ENCODE results near the gene VIT.
"Not testable (repeated sequence)": the region's sequence is repeated elsewhere in the genome, so short reads cannot be mapped to it uniquely, and the experiment has no call there.

Gene VIT

DNA sequence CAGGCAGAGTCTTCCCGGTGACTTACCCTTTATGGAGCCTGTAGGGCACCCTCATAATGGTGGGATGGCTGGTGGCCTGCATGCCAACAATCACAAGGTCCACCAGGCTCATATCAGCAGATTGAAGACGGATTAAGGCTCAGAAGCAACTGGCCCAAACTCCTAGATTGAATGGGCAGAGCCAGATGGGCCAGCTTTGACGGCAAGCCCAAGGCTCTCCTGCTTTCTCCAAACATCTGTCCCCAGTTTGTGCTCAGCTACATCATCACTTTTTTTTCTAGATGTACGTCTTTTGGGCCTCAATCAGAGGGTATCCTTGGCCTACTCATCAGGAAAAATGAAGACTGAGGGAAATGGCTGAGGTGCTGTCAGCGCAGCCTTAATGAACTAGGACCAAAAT lies 114.6 kb downstream of the VIT start:
- Mint-ChIP-seq H3K27ac (no peak overlapping the region), H3K36me3 (no peaks in the 10 kb centered on the region), H3K4me3 (no peak overlapping the region), H3K27me3 (no peaks in the 10 kb centered on the region), H3K4me1 (peaks cover 3% of the 10 kb centered on the region), H3K9me3 (no peaks in the 10 kb centered on the region)
- ATAC-seq = no peak

DNA sequence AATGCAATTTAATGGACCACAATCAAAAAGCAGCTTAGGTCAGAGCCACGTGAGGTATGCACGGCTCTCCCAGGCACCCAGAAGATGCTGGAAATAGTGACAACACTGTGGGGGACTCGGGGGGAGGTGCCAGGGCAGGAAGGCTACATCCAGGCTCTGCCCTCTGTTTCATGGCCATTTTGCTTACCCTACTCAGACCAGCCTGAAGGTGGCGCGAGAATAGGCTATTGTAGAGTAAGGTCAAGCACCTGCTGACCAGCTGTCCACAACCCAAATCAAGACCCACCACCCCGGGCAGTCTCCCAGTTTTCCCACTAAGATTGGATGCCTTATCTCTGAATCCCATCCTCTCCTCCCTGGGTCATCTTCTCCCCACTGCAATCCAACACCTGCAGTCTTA lies 115.7 kb downstream of the VIT start:
- Mint-ChIP-seq H3K27ac (no peak overlapping the region), H3K27me3 (no peaks in the 10 kb centered on the region), H3K4me1 (no peaks in the 10 kb centered on the region), H3K4me3 (no peak overlapping the region), H3K9me3 (no peaks in the 10 kb centered on the region), H3K36me3 (no peaks in the 10 kb centered on the region)
- ATAC-seq = no peak

DNA sequence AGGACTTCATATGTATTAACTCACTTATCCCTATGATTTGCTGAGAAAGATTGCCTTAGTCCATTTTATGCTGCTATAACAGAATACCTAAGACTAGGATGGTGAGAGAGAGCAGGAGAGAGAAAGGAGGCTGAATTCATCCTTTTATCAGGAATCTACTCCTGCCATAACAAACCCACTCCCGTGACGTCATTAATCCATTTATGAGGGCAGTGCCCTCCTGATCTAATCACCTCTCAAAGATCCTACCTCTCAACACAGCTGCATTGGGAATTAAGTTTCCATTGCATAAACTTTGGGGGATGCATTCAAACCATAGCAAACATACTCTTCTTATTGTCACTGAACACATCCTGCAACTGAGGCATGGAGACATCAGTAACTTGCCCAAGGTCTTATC lies 122.0 kb downstream of the VIT start:
- Mint-ChIP-seq H3K27me3 (no peaks in the 10 kb centered on the region), H3K4me3 (no peak overlapping the region), H3K27ac (no peak overlapping the region), H3K36me3 (no peaks in the 10 kb centered on the region), H3K9me3 (no peaks in the 10 kb centered on the region), H3K4me1 (no peaks in the 10 kb centered on the region)
- ATAC-seq = no peak

DNA sequence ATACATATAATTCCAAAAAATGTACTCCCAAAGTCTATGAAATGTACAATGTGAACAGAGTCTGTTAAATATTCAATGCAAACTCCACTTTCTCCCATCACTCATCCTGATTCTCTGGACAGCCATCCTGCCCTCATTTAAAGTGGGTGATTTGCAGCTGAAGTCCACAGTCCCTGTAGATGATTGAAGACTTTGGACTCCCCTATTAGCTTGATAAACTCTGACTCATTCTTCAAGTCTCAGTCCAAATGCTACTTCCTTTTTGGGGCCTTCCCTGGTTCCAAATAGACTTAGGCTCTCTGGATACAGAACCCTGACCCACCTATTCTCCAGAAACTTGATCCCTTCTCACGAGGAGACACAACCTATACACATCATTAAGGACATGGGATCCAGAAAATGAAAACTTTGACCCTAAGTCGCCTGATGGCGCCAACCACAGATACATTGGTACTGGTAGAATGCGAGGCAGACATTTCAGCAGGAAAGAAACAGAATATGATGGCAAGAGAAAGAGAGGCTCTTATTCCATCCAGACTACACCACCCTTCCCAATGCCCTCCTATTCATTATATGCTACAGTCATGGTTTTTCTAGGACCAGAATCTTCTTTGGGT lies 122.7 kb downstream of the VIT start:
- Mint-ChIP-seq H3K27ac (no peak overlapping the region), H3K4me1 (no peaks in the 10 kb centered on the region), H3K9me3 (no peaks in the 10 kb centered on the region), H3K4me3 (no peak overlapping the region), H3K27me3 (no peaks in the 10 kb centered on the region), H3K36me3 (no peaks in the 10 kb centered on the region)
- no peak for ATAC-seq

DNA sequence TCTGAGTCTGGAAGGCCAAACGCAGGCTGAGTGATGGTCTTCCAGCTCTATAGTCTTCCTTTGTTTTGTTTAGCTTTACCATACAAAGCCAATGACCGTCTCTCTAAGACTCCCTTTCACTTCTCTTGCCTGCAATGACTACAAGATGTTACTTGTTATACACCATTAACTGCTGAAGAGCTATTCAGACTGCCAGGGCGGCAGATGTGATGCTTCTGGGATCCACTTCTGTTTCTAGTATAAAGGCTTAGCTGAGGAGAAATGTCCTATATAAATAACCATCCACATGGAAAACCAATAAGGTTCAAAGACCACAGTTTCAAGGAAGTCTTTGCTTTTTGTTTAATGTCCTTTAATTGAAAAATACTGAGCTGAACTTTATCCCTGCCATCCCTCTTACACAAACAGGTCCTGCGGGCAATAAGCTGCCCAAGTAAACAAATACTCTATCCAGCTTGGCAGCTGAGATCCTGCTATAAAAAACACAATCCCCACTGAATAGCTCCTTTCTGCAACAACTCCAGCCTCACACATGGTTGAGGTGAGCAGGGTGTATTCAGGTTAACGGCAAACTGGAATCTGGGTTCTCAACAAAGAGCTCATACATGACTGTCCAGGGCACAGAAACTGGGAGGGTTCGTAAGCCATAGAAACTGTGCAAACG lies 124.6 kb downstream of the VIT start:
- no peak for ATAC-seq
- Mint-ChIP-seq H3K27ac (no peak overlapping the region), H3K4me3 (no peak overlapping the region)

DNA sequence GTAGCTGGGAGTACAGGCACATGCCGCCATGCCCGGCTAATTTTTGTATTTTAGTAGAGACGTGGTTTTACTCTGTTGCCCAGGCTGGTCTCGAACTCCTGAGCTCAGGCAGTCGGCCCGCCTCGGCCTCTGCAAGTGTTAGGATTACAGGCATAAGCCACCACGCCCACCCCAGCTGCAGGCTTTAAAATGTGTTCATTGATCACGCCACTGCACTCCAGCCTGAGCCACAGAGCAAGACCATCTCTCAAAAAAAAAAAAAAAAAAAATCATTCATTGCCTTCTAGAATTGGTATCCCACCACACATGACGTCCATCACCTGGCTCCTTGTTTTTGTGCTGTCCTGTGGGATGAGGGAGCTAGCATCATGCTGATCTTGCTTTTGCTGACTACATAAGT lies 127.4 kb downstream of the VIT start:
- no peak for ATAC-seq
- Mint-ChIP-seq H3K36me3 (no peaks in the 10 kb centered on the region), H3K27me3 (peaks cover 10% of the 10 kb centered on the region), H3K9me3 (no peaks in the 10 kb centered on the region), H3K4me3 (no peak overlapping the region), H3K27ac (no peak overlapping the region), H3K4me1 (no peaks in the 10 kb centered on the region)

More for the DNA sequence above, 124.6 kb downstream of the VIT start:
- Mint-ChIP-seq H3K27me3 (peaks cover under 1% of the 10 kb centered on the region), H3K9me3 (no peaks in the 10 kb centered on the region), H3K36me3 (no peaks in the 10 kb centered on the region), H3K4me1 (no peaks in the 10 kb centered on the region)

DNA sequence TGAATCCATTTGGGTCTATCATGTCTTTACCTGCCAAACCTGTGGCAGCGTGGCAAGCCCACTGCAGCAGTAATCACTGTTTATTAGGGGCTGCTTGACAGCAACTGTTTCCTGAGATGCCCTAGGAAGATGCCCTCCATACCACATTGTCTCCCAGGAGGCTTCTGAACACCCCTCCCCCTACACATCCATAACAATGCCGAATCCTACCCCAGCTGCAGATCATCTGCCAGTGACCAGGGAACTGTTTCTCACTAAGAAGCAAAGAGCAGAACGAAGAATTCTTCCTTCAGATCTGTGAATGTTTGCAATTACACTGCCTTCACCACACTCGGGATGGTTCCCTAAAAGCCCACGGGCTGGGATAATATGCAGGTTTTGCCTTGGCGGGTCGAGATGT lies 127.8 kb downstream of the VIT start:
- H3K9me3 Mint-ChIP-seq = no peaks in the 10 kb centered on the region
- no peak overlapping the region for H3K27ac Mint-ChIP-seq
- no peaks in the 10 kb centered on the region for H3K4me1 Mint-ChIP-seq
- ATAC-seq = no peak
- H3K4me3 Mint-ChIP-seq = no peak overlapping the region
- peaks cover 10% of the 10 kb centered on the region for H3K27me3 Mint-ChIP-seq
- H3K36me3 Mint-ChIP-seq = no peaks in the 10 kb centered on the region

DNA sequence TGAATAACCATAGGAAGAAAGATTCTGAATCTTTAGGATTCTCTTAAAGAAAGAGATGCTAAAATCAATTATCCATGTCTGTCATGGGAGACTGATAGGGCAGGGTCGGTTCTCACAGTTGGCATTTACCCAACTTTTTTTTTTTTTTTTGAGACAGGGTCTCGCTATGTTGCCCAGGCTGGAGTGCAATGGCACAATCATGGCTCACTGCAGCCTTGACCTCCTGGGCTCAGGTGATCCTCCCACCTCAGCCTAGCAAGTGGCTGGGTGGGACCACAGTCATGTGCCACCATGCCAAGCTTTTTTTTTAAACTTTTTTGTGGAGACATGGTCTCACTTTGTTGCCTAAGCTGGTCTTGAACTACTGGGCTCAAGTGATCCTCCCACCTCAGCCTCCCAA lies 128.2 kb downstream of the VIT start:
- H3K27me3 Mint-ChIP-seq, H3K9me3 Mint-ChIP-seq, H3K4me3 Mint-ChIP-seq, H3K27ac Mint-ChIP-seq, ATAC-seq, H3K4me1 Mint-ChIP-seq, H3K36me3 Mint-ChIP-seq: not testable (repeated sequence)

DNA sequence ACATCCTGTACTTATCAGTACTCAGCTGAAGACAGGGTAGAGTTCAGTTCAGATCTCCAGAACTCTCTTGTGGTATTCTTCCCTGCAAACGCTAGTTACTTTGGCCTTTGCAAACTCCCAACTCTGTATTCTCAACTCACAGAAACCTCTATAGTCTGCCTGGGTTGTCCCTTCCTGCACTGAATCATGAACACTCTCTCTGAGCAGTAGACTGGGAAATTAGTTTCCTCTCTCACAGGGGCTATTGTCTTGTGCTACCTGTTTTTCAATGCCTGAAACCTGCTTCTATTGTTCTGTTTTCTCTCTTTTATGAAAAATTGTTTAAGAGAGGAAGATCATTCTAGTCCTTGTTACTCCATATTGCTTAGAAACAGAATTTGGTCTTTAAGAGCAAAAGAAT lies 134.7 kb downstream of the VIT start:
- no peaks in the 10 kb centered on the region for H3K4me1 Mint-ChIP-seq

DNA sequence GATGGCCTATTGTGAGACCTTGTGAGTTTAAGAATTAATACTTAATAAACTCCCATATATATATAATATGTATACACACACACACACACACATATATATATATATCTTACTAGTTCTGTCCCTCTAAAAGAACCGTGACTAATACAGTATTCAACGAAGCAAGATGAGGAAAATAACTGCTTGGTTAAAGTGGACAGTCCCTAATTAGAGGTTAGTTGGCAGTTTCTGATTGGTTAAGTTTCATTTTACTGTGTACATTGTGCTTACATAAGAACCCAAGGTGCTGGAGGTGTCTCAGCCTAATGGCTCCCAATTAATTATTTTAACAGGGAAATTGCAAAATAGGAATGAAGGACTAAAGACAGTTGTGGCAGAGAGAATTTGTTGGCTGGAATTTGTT lies 137.7 kb downstream of the VIT start:
- Mint-ChIP-seq H3K27ac (no peak overlapping the region), H3K27me3 (peaks cover 9% of the 10 kb centered on the region), H3K4me1 (no peaks in the 10 kb centered on the region), H3K36me3 (no peaks in the 10 kb centered on the region), H3K4me3 (no peak overlapping the region), H3K9me3 (peaks cover 6% of the 10 kb centered on the region)
- ATAC-seq = no peak

More for the DNA sequence above, 134.7 kb downstream of the VIT start:
- no peak for ATAC-seq
- H3K4me3 Mint-ChIP-seq = no peak overlapping the region
- peaks cover 17% of the 10 kb centered on the region for H3K27me3 Mint-ChIP-seq
- no peaks in the 10 kb centered on the region for H3K36me3 Mint-ChIP-seq
- H3K27ac Mint-ChIP-seq = no peak overlapping the region
- H3K9me3 Mint-ChIP-seq = peaks cover 6% of the 10 kb centered on the region

DNA sequence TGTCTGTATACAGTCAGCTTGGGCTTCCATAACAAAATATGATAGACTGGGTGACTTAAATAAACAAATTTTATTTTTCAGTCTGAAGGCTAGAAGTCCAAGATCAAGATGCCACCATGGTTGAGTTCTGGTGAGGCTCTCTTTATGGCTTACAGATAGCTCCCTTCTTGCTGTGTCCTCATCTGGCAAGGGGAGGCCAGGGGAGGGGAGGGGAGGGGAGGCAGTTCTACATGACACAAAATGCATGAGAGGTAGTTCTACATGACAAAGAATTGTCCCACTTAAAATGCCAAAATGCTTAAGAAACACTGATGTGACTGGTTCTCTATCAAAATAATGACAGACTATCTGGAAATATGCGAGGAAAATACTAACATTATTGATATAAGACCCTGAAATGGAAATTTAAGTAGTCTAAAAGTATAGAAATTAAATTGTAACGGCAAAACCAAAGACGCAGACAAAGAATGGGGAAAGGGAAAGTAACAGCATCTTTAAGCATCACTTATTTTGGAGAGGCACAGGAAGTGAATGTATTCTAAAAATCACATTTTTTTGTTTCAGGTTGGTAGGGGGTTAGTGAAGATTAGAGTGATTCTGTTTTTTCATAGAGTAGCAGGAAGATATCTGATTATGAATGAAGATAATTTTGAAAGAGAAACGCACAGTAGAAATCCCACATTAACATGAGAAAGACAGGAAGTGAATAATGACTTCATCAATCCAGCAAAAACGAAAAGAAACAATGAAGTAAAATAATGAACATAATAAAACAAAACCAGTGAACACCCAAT lies 138.4 kb downstream of the VIT start:
- no peak for ATAC-seq
- H3K4me1 Mint-ChIP-seq = no peaks in the 10 kb centered on the region
- H3K9me3 Mint-ChIP-seq = peaks cover 6% of the 10 kb centered on the region
- H3K4me3 Mint-ChIP-seq = no peak overlapping the region
- H3K36me3 Mint-ChIP-seq = no peaks in the 10 kb centered on the region
- H3K27ac Mint-ChIP-seq = no peak overlapping the region
- H3K27me3 Mint-ChIP-seq = peaks cover 9% of the 10 kb centered on the region

DNA sequence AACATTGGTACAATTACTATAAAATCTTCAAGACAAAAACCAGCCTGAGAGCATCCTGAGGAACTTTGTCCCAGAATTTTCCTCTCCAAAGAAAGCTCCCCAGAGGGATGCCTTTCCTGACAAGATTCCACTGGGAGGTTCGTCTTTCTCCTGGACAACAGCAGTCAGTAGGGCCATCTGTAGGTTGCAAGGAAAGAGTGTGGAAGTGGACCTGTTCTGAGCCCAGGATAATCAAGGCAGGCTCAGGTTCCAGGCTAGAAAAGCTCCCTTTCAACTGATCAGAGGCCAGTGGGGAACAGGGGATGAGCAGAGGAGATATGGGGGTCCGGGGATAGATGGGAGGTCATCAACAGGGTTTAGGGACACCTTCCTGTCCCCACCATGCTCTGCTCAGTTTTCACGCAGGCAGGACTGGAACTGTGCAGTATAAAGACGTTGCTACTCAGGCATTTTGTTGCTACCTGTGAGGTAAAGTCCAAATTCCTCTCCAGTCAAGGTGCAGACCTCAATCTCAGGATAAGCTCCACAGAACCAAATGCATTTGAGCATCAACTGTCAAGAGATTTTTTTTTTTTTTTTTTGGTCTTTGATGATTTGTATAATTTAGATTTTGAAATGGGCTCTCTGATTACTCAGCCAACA lies 143.6 kb downstream of the VIT start:
- no peaks in the 10 kb centered on the region for H3K4me1 Mint-ChIP-seq
- no peak for ATAC-seq
- no peaks in the 10 kb centered on the region for H3K27me3 Mint-ChIP-seq
- H3K36me3 Mint-ChIP-seq = peaks cover 22% of the 10 kb centered on the region
- H3K4me3 Mint-ChIP-seq = no peak overlapping the region
- H3K9me3 Mint-ChIP-seq = no peaks in the 10 kb centered on the region
- no peak overlapping the region for H3K27ac Mint-ChIP-seq

DNA sequence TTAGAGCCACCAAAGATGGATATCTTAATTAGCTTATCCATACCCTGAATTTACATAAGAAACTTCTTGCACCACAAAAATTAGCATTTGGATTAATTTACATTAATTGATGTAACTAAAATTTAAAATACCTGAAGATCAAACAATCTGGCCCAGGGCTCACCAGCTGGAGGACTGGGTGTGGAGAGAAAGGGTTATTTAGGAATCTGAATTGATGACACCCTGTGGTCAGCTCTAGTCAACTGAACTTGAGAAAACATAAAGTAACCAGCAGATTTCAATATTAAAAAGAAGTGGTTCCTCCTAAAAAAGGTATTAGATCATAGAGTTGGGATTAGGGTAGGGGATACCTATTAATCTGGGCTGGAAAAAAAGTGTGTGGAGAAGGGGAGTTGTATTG lies 147.3 kb downstream of the VIT start:
- Mint-ChIP-seq H3K9me3 (no peaks in the 10 kb centered on the region), H3K4me3 (no peak overlapping the region), H3K27me3 (no peaks in the 10 kb centered on the region), H3K36me3 (peaks cover 38% of the 10 kb centered on the region), H3K4me1 (no peaks in the 10 kb centered on the region), H3K27ac (no peak overlapping the region)
- ATAC-seq = no peak

DNA sequence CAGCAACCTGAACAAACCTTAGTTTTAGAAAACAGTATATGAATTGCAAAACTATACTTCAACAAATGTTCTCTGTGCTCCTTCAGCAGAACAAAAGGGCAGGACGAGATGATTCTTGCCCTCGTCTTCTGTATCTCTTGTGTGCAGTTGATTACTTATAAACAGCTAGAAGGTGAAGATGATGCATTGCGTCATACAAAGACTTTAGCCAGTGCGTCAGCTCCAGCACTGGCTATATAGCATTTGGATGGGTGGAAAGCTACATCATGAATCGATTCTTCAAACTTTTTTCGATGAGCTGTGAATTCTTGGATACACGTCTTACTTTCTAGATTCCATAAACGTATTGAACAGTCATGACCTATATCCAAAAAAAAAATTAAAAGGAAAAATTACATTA lies 152.8 kb downstream of the VIT start:
- Mint-ChIP-seq H3K27me3 (no peaks in the 10 kb centered on the region), H3K36me3 (peaks cover 41% of the 10 kb centered on the region), H3K4me1 (no peaks in the 10 kb centered on the region)

DNA sequence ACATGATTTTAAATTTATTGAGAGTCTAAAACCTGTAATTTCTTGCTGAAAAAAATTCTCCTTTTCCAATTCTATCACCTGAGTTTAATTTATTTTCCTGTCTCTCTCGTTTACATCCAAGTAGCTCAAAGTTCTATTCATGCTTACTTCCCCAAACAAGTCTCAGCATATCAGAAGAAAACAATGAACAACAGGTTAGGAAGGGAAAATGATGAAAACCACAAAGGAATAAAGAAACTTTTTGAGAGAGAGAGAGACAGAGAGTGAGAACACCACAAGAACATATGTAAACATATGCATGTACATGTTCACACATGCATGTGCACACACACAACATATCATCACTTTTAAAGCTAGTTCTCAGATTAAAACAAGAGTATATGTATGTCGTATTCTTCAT lies 157.7 kb downstream of the VIT start:
- Mint-ChIP-seq H3K27ac (no peak overlapping the region), H3K4me1 (peaks cover 10% of the 10 kb centered on the region), H3K36me3 (peaks cover 56% of the 10 kb centered on the region), H3K9me3 (no peaks in the 10 kb centered on the region), H3K4me3 (no peak overlapping the region), H3K27me3 (no peaks in the 10 kb centered on the region)
- no peak for ATAC-seq

More for the DNA sequence above, 152.8 kb downstream of the VIT start:
- no peak overlapping the region for H3K27ac Mint-ChIP-seq
- H3K9me3 Mint-ChIP-seq = no peaks in the 10 kb centered on the region
- no peak for ATAC-seq
- no peak overlapping the region for H3K4me3 Mint-ChIP-seq

Measured in stimulated activated memory B cell treated with anti-CD40 and anti-IgM and Interleukin-4, amounts not matched to agents 10 μg/mL and 1 μg/mL and 100 μg/mL, for 72 hours (primary cell).